ENCODE measurements around the gene ADK.
"Not testable (repeated sequence)": the region's sequence is repeated elsewhere in the genome, so short reads cannot be mapped to it uniquely, and the experiment has no call there.

Gene ADK

DNA sequence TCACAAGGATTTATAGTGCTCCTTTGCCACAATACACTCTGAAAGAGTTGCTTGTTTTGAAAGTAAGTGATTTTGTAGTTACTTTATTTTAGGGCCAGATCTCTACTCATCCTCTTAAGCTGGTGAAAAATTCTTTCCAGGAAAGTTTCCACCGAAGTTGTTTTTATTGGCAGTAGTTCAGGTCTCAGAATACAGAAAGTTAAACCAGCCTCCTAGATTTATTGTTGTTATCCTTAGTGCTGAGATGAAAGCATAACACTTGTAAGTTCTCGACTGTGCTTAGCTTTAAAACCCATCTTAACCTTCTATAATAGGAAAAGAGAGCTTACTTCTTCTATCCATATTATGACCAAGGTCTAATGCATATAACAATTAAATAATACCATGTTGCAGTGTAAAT, 5.9 kb upstream of the ADK start:
- DNase-seq (ENCODE audit: low read depth in 2 of 2) = no peak

DNA sequence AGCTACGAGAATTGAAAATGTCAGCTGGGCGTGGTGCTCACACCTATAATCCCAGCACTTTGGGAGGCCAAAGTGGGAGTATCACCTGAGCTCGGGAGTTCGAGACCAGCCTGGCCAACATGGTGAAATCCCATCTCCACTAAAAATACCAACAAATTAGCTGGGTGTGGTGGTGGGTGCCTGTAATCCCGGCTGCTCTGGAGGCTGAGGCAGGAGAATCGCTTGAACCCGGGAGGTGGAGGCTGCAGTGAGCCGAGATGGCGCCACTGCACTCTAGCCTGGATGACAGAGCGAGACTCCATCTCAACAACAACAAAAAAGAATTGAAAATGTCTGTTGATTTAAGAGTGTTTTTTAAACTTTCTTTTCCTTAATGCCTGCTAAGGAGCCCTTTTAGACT, 4.0 kb upstream of the ADK start:
- not testable (repeated sequence) for DNase-seq (ENCODE audit: low read depth in 2 of 2)

DNA sequence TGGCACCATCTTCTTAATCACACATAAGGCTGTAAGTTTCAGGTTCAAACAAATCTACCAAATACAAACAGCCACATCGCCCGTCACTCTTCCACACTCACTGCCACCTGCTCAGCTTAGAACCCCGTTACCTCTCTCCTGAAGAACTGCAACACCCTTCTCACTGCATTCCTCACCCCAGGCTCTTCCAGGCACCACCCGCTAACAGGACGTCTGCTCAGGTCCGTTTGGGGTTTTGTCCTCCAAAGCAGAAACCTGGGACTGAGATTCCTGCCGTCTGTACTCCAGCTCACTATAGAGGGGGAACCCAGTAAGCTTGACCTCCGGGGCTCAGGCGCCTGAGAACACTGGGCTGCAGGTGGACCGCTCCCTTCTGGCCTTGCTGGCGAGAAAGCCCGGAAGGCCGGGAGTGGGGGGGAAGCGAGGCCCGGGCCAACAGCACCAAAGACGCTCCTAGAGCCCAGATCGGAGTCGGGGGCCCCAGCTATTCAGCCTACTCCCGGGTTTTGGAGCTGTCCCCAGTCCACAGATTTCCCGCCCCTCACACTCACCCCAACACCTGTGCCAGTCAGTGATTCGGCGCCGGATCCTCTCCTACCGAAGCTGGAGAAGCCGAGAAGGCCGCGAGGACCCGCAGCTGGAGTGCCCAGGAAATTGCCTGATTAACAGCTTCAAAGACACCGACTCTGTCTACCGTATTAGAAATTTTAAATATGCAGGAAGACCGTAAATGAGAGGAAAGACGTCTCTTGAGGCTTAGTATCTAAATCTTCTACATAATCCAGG, 624 bp upstream of the ADK start, which contains the start of gene AP3M1:
Gene AP3M1, minus strand, starts transcription at position 625 of the 786 bp plus-strand sequence. CDS start 12,449 bp downstream, outside the sequence.
- DNase-seq (ENCODE audit: low read depth in 2 of 2) = peak; percentile 62 to 65

DNA sequence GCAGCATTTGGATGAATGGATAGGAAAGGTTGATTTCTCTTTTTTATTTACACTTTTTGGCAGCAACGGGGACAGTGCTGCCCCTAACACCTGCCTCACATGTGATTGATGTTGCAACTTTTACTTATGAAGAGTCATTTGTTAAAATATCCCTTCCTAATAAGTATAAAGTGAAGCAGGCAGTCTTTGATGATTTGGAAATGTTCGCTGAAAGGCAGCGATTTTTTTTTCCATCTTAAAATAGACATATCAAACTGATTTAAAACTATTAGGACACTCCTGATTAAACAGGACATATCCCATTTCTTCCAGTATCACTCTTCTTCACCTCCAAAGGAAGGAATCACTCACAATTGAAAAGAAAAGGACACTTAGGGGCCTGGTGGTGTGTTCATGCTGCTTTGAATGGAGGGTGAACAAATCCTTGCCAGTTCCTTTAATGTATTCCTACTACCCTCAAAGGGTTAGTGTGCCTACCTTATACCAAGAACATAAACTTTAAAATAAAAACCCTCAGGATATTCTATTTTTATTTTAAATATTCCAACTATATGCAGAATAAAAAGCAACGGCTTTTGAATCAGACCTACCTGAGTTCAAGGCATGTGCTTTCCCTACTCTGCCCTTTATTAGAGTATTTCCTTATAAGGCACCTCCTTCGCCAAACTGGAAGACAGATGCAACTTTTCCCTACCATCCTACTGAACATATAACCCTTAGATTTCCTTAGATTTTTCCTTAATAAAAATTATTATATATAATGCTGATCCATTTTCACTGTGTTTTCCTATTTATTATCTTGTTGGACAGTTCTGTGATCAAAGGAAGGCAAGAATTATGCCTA, 1.1 kb downstream of the ADK start:
- no peak for DNase-seq (ENCODE audit: low read depth in 2 of 2)

DNA sequence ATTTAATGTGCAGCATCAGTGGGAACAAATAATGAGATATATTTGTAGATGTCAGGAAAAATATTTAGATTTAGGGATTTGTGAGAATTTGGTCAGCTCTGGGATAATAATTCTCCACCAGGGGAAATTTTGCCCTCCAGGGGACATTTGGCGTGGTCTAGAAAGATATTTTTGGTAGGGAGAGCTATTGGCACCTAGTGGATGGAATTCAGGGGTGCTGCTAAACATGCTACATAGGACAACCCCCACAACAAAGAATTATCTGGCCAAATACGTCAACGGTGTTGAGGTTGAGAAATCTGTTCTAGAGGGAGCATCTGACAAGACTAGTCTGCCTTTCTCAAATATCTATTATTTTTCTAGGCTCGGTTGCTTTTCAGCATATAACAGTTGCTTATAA, 2.1 kb downstream of the ADK start:
- no peak for DNase-seq (ENCODE audit: low read depth in 2 of 2)

- no peak for DNase-seq (ENCODE audit: low read depth in 2 of 2)
Observed at GRCh38 chr10:74153676-74154075, 2.7 kb downstream of the ADK start.

DNA sequence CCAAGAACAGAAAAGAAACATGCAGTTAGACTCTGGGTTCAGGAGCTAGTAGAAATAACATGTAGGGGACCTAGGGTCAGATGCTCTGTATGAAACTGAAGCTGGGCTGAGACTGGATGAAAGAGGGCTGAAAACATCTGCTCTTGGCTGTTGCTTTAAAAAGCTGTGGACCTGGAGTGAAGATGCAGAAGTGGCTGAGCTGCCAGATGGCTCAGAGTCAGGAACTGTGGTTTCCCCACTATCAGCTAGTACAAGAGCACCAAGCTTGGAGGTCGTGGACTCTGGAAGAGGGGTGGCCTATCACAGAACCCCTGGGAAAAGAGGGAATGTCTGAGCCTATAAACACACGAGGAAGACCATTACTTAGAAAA, 5.9 kb downstream of the ADK start:
- DNase-seq (ENCODE audit: low read depth in 2 of 2) = no peak

- no peak for DNase-seq (ENCODE audit: low read depth in 2 of 2)
Observed at GRCh38 chr10:74160013-74160412, 9.0 kb downstream of the ADK start.

- DNase-seq (ENCODE audit: low read depth in 2 of 2) = no peak
Observed at GRCh38 chr10:74163319-74164068, 12.5 kb downstream of the ADK start.

DNA sequence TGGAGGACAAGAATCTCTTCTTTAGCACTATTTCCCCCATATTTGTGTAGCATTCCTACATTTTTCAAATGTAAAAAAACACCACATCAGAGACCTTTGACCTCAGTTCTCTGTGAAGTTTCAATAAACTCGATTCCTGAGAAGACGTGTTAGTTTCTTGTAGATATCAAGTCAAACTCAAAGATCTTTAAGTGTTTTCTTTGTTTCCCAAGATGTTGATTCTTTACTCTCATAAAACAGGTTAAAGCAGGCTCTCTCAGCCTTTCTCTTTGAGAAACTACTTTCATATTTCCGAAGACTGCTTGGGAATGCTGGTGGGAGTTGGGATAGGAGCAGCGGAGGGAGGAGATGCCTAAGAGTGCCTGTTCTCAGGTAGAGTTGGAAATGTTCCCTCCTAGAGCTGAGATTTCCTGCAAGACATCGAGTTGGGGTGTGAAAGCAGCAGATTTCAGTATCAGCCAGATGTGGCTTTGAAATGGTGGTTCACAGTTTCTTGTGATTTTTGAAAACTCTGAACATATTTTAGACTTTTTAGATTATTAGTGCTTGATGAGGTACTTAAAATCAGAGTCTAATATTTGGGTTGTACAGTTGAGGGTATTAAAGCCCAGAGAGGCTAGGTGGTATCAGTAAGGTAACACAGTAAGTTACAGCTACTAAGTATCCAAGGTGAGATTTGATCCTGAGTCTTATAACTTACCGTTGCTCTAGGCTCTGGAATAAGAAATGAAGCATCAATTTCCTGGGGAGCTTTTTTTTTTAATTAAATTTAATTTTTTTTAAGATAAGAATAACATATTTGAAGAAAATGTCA, 13.9 kb downstream of the ADK start:
- DNase-seq (ENCODE audit: low read depth in 2 of 2) = no peak

DNA sequence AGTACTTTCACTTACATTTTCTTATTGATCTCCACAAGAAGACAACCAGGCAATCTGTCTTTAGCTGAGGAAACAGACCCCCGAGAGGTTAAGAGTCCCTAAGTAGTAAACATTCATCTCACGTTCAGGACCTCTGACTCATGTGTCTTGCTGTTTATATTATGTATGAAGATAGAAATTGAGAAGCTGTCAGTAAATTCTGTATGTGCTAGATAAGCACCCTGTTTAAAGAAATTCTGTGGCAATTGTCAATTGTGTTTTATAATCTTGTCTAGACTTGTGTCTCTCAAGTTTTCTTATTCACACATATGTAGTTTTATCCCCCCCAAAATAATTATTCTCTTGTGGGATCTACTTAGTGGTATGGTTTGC, 14.5 kb downstream of the ADK start:
- no peak for DNase-seq (ENCODE audit: low read depth in 2 of 2)

DNA sequence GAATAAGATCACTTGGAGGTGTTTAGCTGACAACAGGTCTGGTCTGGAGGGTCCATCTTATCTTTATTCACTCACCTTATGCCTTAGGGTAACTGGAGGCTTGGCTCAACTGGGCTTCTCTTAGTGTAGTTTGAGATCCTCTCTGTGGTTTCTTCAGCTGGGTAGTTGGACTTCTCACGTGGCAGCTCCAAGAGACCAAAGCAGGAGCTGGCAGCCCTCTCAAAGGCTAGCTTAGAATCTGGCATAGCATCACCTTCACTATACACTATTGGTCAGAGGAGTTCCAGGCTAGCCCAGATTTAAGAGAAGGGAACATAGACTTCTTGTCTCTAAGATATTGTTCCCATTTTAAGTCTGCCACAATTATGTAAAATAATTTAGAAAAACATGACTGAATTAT, 16.4 kb downstream of the ADK start:
- DNase-seq (ENCODE audit: low read depth in 2 of 2) = no peak

- no peak for DNase-seq (ENCODE audit: low read depth in 2 of 2)
Observed at GRCh38 chr10:74171625-74172024, 20.6 kb downstream of the ADK start.

GRCh38 chr10:74174521-74174920, 23.5 kb downstream of the ADK start:
- DNase-seq (ENCODE audit: low read depth in 2 of 2) = no peak

DNA sequence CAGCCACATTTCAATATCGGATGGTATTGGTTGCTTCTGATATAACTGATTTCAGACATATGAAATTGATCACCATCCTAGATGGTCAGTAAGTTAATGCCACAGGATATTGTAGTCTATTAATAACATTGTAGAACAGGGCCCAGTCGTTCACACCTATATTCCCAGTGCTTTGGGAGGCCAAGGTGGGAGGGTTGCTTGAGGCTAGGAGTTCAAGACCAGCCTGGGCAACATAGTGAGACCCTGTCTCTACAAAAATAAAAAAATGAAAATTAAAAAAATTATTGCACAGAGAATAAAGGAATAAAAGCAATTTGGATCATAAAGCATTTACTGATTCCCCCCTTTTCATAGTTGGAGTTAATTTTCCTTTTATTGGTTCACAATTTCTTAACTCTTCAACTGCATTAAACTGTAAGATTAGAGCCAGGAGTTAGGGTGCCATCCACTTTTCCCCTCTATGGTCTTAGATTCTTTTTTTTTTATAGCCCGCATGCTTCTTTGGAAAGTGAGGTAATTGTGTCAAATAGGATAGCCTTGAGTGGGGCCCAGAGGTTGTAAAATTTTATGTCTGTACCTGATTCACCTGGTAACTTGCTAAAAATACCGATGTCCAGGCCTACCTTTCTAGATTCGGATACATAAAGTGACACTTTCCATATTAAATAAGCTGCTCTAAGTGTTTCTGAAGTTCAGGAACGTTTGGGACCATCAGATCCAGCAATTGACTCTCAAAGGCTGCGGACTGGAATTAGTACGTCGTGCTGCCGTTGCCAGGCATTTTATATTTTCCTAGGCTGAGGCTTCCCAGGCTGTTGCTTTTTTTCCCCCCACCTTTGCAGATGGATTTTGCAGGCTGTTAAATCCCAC, 24.7 kb downstream of the ADK start:
- no peak for DNase-seq (ENCODE audit: low read depth in 2 of 2)

GRCh38 chr10:74176380-74177139, 25.5 kb downstream of the ADK start:
- DNase-seq (ENCODE audit: low read depth in 2 of 2) = peak; percentile 95 to 97

- peak; percentile 21 for DNase-seq (ENCODE audit: low read depth in 2 of 2)
Observed at GRCh38 chr10:74177140-74177677, 26.2 kb downstream of the ADK start.

DNA sequence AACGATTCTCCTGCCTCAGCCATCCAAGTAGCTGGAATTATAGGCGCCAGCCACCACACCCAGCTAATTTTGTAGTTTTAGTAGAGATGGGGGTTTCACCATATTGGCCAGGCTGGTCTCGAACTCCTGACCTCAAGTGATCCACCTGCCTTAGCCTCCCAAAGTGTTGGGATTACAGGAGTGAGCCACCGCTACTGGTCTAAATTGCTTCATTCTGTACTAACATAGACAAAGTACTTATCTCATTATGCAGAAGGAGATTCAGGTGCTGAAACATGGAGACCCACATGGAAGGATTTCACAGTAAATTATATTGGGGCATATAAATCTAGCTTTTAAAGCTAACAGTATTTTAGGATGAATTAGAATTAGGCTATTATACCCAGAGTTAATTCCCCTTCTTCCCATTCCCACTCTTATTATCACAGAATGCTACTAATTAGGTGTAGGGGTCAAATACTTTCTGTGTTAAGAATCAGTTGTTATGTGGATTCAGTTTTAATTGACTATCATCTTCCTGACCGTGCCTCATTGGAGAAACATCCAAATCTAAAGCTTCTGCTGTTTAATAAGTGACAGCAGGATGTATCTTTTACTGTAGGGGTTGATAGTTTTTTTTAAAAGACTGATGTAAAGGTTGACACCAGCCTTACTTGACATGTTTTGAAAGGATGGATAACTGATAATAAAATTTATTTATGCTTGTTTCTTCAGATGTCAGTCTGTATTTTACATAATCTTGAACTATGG, 27.2 kb downstream of the ADK start:
- no peak for DNase-seq (ENCODE audit: low read depth in 2 of 2)

All from stimulated activated CD8-positive, alpha-beta memory T cell treated with anti-CD3 and anti-CD28 coated beads, Interleukin-15, amount 100 ng/mL, for 48 hours (primary cell).